SIG-M5 (cell line): Measurements from ENCODE around the gene BSDC1.

ENCODE experiments used
- DNase-seq: peaks from one replicate; lab custom pipeline; 2025; lab: John Stamatoyannopoulos, UW

Gene BSDC1

GRCh38 chr1:32335790-32336590 lies 58.3 kb downstream of the BSDC1 start, which contains the start of gene MARCKSL1:
Gene MARCKSL1 (minus strand): TSS chr1:32336233. CDS start chr1:32336033, 200 bp downstream.
- DNase-seq = no peak

GRCh38 chr1:32335535-32335789 lies 58.8 kb downstream of the BSDC1 start:
- no peak for DNase-seq

GRCh38 chr1:32334864-32335534 lies 59.2 kb downstream of the BSDC1 start:
- DNase-seq = no peak

GRCh38 chr1:32334274-32334861 lies 59.9 kb downstream of the BSDC1 start:
- DNase-seq = no peak

GRCh38 chr1:32333251-32333963 lies 60.8 kb downstream of the BSDC1 start:
- DNase-seq = no peak

- DNase-seq = no peak
Observed at GRCh38 chr1:32332290-32333079, 61.8 kb downstream of the BSDC1 start.

- no peak for DNase-seq
Observed at GRCh38 chr1:32331549-32331948, 62.7 kb downstream of the BSDC1 start.

GRCh38 chr1:32330558-32331151 lies 63.6 kb downstream of the BSDC1 start:
- no peak for DNase-seq

- DNase-seq = no peak
Observed at GRCh38 chr1:32329931-32330466, 64.2 kb downstream of the BSDC1 start.

- DNase-seq = no peak
Observed at GRCh38 chr1:32327204-32327603, 67.0 kb downstream of the BSDC1 start.

GRCh38 chr1:32321712-32322291 lies 72.4 kb downstream of the BSDC1 start:
- DNase-seq = no peak

- DNase-seq = no peak
Observed at GRCh38 chr1:32318127-32318869, 75.9 kb downstream of the BSDC1 start.

- no peak for DNase-seq
Observed at GRCh38 chr1:32316903-32317277, 77.4 kb downstream of the BSDC1 start.
